K562 (cell line): ENCODE measurements around the gene PRIM1. TPM values are rescaled to one million over a fixed set of nuclear protein-coding genes. Genes with fewer than 3 reads are reported as not detected.

Experiments
- IFI16 ChIP-seq: fragments of 250-450 bp; sonication (Bioruptor Pico); IDR thresholded peaks from 2 replicates; pipeline ENCODE4 v2.1.2; 2022; ENCODE audit warnings: mild to moderate bottlenecking, inconsistent platforms
- RHOXF2B ChIP-seq: fragments of 250-450 bp; sonication (Bioruptor Pico); conservative IDR thresholded peaks from 2 replicates; pipeline ENCODE4 v1.5.1; 2021
- ZC3H4 ChIP-seq: sonication (generic); formaldehyde crosslinking; IDR thresholded peaks from 2 replicates; pipeline ENCODE4 v1.9.0; 2021; ENCODE audit warnings: missing genetic modification reagents, borderline replicate concordance
- ZNF124 ChIP-seq: sonication (generic); formaldehyde crosslinking; IDR thresholded peaks from 2 replicates; pipeline ENCODE4 v1.8.1; 2022; ENCODE audit warnings: missing genetic modification reagents
- polyA plus RNA-seq, 8 experiments: library from polyadenylated mRNA; depleted of rRNA in 4 of 8; stranded (reverse) in 5 of 8; unstranded in 3 of 8; fragments of >200 nt; fragmentation: Nextera tagmentation in 2 of 8; fragmentation: Illumina TruSeq in 1 of 8; extraction: Ambion mirVana in 2 of 8; extraction: Trizol in 1 of 8; gene quantifications; 2 replicates each; pipeline versions ENCODE4 v1.2.1 to v1.2.3, GENCODE V29; 2011 to 2014; ENCODE audit warnings: inconsistent platforms in 1 of 8, missing spikeins in 1 of 8
- total RNA-seq, 7 experiments: library from RNA; depleted of rRNA in 6 of 7; stranded (reverse); fragments of >200 nt in 6 of 7; fragmentation: Illumina TruSeq in 2 of 7; extraction: Trizol in 2 of 7; gene quantifications; 2 replicates each; pipeline versions ENCODE4 v1.2.1 to v1.2.3, GENCODE V29; 2011 to 2021; ENCODE audit warnings: low replicate concordance in 1 of 7
- TF ChIP-seq, protein P1 (sequence below): sonication (generic); formaldehyde crosslinking; IDR thresholded peaks from 2 replicates; pipeline ENCODE4 v1.8.0; 2023; ENCODE audit warnings: missing genetic modification reagents, mild to moderate bottlenecking, borderline replicate concordance
- TF ChIP-seq, protein P2 (sequence below): fragments of 250-450 bp; sonication (Bioruptor Pico); IDR thresholded peaks from 2 replicates; pipeline ENCODE4 v1.8.0; 2021; ENCODE audit warnings: mild to moderate bottlenecking, moderate library complexity

PRIM1 gene
- total and polyA plus RNA-seq, 9 of the 15 experiments (the other 6 are each of a cell fraction or from before 2014, with no cell fraction given), result 67.2 to 179 (median 140) TPM

DNA sequence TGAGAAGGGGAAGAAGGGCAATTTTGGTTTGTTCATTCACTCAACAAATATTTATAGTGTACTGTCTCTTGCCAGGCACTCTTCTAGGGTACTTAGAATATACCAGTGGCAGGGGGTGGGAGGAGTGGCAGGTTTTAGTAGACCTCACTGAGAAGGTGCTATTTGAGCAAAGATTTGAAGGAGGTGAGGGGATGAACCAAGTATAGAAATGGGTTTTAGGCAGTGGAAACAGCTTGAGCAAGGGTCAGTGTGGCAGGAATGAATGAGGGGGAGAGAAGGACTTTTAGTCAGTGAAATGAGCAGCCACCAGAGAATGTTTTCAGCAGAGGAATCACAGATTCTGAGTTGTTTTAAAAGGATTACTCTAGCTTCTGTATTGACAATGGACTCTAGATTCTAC is 2.3 kb downstream of the PRIM1 start (continued):
- TF ChIP-seq, protein P1, sequence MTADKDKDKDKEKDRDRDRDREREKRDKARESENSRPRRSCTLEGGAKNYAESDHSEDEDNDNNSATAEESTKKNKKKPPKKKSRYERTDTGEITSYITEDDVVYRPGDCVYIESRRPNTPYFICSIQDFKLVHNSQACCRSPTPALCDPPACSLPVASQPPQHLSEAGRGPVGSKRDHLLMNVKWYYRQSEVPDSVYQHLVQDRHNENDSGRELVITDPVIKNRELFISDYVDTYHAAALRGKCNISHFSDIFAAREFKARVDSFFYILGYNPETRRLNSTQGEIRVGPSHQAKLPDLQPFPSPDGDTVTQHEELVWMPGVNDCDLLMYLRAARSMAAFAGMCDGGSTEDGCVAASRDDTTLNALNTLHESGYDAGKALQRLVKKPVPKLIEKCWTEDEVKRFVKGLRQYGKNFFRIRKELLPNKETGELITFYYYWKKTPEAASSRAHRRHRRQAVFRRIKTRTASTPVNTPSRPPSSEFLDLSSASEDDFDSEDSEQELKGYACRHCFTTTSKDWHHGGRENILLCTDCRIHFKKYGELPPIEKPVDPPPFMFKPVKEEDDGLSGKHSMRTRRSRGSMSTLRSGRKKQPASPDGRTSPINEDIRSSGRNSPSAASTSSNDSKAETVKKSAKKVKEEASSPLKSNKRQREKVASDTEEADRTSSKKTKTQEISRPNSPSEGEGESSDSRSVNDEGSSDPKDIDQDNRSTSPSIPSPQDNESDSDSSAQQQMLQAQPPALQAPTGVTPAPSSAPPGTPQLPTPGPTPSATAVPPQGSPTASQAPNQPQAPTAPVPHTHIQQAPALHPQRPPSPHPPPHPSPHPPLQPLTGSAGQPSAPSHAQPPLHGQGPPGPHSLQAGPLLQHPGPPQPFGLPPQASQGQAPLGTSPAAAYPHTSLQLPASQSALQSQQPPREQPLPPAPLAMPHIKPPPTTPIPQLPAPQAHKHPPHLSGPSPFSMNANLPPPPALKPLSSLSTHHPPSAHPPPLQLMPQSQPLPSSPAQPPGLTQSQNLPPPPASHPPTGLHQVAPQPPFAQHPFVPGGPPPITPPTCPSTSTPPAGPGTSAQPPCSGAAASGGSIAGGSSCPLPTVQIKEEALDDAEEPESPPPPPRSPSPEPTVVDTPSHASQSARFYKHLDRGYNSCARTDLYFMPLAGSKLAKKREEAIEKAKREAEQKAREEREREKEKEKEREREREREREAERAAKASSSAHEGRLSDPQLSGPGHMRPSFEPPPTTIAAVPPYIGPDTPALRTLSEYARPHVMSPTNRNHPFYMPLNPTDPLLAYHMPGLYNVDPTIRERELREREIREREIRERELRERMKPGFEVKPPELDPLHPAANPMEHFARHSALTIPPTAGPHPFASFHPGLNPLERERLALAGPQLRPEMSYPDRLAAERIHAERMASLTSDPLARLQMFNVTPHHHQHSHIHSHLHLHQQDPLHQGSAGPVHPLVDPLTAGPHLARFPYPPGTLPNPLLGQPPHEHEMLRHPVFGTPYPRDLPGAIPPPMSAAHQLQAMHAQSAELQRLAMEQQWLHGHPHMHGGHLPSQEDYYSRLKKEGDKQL (CRISPR knock-in tag), result no peak
- TF ChIP-seq RHOXF2B (no peak), ZNF124 (CRISPR knock-in tag) (no peak), ZC3H4 (no peak), IFI16 (CRISPR knock-in tag) (no peak)
- TF ChIP-seq, protein P2, sequence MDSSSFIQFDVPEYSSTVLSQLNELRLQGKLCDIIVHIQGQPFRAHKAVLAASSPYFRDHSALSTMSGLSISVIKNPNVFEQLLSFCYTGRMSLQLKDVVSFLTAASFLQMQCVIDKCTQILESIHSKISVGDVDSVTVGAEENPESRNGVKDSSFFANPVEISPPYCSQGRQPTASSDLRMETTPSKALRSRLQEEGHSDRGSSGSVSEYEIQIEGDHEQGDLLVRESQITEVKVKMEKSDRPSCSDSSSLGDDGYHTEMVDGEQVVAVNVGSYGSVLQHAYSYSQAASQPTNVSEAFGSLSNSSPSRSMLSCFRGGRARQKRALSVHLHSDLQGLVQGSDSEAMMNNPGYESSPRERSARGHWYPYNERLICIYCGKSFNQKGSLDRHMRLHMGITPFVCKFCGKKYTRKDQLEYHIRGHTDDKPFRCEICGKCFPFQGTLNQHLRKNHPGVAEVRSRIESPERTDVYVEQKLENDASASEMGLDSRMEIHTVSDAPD (CRISPR knock-in tag), result no peak
